HG03558 (cell line): Measurements from ENCODE around the gene TECTB.
"Not testable (repeated sequence)": the region's sequence is repeated elsewhere in the genome, so short reads cannot be mapped to it uniquely, and the experiment has no call there.

Experiments used
- ATAC-seq: cut with Tn5 transposase; IDR thresholded peaks from one replicate; pipeline ENCODE4 v1.9.1; 2021; ENCODE audit warnings: moderate number of reproducible peaks; ENCODE audit not compliant: unreplicated experiment; ENCODE audit errors: extremely low read depth

TECTB gene

GRCh38 chr10:112283100-112283499 is at the start of gene TECTB:
Gene TECTB, plus strand, starts transcription at chr10:112283400. Its CDS starts 335 bp downstream, at chr10:112283735.
- no peak for ATAC-seq

DNA sequence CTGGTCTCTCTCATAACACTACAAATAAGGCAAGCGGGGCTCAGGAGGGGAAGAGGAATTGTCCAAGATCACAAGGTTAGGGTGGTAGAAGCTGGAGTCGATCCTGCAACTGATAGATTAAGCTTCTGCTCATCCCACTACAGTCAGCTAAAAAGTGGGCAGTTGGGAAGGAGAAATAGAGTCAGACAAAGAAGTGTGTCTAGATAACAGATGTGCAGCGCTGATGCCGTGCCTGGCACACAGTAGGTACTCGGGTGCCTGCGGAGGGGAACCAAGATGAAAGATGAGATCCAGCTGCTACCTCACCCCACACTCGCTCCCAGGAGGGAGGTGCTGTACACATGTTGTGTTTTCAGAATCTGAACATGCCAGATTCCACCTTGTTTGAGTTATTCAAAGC is 48.1 kb upstream of the TECTB start:
- ATAC-seq: no peak

- ATAC-seq: no peak
Measured at GRCh38 chr10:112235920-112236319, 47.3 kb upstream of the TECTB start.

GRCh38 chr10:112236486-112236885 is 46.7 kb upstream of the TECTB start:
- no peak for ATAC-seq

GRCh38 chr10:112239347-112239746 is 43.9 kb upstream of the TECTB start:
- ATAC-seq: no peak

GRCh38 chr10:112240441-112240840 is 42.8 kb upstream of the TECTB start:
- no peak for ATAC-seq

- no peak for ATAC-seq
Measured at GRCh38 chr10:112241651-112242341, 41.4 kb upstream of the TECTB start.

DNA sequence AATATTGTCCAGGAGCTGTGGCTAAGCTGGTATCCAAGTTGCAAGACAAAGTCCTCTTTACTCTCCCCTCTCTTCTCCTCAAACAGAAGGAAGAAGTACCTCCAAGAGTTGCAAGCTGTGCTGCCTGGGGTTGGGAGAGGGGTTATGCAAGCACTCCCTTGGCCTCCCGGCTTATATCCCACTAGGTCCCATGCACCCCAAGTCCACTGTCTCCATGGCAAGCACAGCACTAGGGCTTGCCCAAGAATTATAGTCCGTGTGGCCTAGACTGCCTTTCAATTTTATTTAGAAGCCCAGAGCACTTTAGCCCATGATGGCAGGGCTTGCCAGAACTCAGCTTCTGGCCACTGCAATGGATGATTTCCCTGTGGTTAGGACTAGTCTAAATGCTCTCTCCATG is 40.4 kb upstream of the TECTB start:
- ATAC-seq: no peak

- ATAC-seq: no peak
Measured at GRCh38 chr10:112243713-112244112, 39.5 kb upstream of the TECTB start.

DNA sequence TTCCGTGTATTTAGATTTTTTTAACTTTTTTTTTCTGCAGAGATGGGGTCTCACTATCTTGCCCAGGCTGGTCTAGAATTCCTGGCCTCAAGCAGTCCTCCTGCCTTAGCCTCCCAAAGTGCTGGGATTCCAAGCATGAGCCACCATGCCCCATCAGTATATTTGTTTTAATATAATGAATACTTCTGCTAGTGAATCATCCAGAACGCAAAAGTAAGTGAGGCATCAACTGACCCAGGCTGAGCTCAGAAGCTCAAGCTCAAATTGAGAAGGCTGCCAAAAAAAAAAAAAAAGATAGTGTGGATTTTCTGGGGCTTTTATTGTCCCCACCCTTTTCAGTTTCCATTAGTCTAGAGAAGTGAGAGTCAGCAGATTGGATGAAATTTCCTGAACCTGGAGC is 39.0 kb upstream of the TECTB start:
- ATAC-seq: no peak

DNA sequence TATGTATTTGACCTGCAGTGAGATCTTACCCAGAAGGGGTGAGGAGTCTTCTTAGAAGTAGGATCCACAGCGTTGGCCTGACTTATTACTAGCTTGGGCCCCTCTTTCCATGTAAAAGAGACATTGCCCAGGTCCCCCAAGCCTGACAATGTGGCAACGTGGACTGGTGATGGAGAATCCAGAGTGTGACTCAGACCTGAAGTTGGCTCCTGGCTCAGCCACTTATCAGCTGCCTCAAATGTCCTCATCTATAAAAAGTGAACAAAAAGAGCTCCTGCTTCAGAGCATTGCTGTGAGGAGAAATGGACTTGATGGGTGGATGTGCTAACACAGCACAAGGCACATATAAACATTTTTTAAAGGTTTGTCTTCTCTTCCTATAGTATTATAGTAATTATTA is 35.4 kb upstream of the TECTB start:
- no peak for ATAC-seq

DNA sequence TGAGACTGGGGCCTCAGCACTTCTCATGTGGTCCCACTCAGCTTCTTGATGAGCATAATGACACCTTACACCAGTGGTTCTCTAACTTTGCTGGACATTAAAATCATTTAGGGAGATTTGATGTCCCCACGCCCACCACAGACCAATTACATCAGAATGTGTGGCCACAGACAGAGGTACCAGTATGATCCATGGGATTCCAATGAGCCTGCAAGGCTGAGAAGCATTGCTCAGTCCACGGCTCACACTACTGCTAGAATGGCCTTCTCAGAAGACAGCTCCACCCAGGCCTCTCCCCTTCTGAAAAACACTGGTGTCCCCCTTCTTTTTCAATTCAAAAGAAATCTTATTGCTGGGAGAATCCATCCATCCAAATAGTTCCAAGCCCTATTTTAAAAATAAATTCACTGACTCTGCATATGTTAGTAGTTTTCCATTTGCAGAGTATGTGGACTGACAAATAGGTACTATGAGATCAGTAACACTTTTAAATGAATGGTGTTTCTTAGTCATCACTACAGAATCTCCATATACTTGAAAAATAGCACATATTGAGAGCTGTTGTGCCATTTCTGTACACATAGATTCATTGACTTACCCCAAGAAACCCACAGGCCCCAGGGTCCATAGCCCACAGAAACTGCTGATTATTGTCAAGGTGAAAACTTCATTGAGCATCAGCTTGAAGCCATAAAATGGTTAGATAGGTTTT is 34.5 kb upstream of the TECTB start:
- ATAC-seq: no peak

DNA sequence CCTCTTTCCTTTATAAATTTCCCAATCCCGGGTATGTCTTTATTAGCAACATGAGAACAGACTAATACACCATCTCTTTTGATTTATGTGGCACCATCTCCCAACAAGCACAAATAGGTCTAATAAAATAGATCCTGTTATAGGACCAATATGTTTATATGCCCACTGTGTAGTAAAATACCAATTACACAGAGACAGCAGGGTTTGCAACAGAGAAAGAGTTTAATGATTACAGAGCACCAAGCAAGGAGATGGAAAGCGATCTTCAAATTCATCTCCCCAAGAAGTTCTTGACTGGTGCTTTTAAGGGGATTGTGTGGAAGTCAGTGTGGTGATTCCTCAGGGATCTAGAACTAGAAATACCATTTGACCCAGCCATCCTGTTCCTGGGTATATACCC is 33.5 kb upstream of the TECTB start:
- no peak for ATAC-seq

- ATAC-seq: no peak
Measured at GRCh38 chr10:112250555-112250954, 32.6 kb upstream of the TECTB start.

DNA sequence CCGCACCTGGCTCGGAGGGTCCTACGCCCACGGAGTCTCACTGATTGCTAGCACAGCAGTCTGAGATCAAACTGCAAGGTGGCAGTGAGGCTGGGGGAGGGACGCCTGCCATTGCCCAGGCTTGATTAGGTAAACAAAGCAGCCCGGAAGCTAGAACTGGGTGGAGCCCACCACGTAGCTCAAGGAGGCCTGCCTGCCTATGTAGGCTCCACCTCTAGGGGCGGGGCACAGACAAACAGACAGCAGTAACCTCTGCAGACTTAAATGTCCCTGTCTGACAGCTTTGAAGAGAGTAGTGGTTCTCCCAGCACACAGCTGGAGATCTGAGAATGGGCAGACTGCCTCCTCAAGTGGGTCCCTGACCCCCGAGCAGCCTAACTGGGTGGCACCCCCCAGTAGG is 32.0 kb upstream of the TECTB start:
- not testable (repeated sequence) for ATAC-seq

GRCh38 chr10:112258407-112258806 is 24.8 kb upstream of the TECTB start:
- ATAC-seq: no peak

DNA sequence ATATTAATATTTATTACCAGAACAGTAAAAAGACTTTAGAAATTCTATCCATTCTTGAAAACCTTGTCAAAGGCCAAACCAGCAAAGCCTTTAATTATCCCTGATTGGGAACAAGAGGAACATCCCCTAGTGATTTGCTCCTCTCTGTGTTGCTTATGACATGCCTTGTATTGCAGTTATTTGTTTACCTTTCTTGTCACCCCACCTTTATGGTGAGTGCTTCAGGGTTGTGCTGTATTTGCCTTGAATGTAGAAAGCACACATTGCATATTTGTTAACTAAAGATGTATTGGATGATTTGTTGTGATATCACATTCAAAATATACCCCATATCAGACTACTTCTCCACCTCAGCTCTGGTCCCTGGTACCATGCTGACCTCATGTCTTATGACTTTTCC is 23.5 kb upstream of the TECTB start:
- no peak for ATAC-seq

DNA sequence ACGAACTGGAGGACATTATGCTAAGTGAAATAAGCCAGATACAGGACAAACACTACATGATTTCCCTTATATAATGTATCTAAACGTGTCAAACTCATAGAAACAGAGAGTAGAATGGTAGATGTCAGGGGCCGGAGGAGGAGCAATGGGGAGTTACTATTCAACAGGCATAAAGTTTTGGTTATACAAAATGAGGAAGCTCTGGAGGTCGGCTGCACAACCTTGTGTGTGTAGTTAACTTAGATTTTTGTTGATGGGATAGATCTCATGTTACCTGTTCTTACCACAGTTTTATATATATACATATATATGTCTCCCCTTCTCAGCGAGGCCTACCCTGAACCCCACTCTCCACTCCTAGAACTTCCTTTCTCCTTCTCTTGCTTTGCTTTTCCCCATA is 22.4 kb upstream of the TECTB start:
- no peak for ATAC-seq

DNA sequence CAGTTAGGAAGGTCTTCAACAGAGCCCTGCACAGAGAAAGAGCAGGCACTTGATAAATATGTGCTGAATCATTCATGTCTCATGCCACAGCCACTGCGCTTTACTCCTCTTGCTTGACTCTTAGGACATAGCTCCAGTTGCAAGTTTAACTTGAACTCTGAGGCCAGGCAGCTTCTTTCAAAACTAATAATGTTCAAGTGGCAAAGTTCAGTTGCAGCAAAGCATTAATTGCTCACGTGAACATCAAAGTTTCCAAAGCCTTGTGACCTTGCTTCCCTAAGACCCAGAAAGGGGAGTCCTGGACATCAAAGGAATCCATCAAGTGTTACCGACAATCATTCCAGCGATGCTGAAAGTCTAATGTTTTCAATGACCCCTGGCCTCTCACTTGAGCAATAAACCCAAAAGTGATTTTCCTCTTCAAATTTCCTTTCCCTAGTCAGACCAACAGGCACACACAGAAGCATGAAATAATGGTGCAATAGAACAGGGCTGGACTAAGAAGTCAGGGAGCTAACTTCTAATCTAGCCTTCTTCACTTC is 21.8 kb upstream of the TECTB start:
- no peak for ATAC-seq

DNA sequence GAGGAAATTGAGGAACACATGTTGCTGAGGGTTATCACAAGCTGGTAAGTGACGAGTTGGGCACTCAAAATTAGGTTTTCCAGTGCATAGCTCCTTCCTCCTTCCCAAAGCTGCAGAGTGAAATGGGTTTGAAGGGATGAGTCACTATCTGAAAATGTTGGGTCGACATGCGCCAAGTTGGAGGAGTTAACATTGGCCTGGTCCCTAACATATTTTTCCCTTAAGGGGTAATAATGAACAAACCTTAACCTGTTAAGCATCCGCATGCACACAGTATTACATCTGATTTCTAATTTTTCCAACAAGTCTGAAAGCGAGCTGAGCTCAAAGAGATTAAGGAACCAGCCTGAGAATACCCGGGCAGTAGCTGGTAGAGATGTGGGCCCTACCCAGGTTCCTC is 20.7 kb upstream of the TECTB start:
- ATAC-seq: no peak

DNA sequence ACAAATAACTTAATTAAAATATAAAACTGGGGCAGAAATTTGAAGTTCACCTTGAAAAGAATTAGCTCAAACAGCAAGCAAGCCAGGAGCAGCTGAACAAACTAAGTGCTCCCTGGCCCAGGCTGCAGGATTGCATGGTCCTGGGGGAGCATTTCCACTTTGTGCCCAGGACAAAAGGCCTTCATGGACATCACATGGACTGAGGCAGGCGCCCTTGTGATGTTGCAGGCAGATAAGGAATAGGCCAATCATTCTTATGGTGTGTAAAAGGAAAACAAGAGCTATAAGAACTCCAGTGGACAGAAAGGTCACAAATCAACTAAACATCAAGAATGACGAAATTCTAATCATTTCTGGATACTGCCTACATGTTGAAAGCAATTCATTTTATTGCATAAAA is 17.5 kb upstream of the TECTB start:
- no peak for ATAC-seq

DNA sequence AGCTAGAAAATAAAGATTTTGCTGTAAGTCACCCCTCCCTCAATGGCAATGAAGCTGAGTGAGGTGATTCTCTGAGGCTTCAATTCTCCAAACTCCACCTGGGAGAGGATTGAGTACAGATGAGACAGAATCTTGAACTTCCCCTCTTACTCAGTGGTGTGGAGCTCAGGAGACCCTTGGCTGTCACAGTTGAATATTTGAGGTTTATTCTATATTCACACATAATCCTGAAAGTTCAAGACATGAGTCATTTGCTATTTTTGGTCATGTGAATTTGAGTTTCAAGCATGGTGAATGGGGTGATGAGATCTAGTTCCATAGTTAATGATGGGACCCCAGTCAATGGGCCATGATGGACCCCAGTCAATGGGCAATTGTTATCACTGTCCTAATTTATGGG is 13.9 kb upstream of the TECTB start:
- no peak for ATAC-seq
